Liver (tissue), 9 donors: ENCODE results near the gene COX4I1. TPM values are rescaled to one million over a fixed set of nuclear protein-coding genes. Genes with fewer than 3 reads are reported as not detected.

Experiments
- DNase-seq: peaks from one replicate; pipeline ENCODE4 v3.0.0-alpha.2; 2017; ENCODE audit warnings: low spot score
- H3K27ac ChIP-seq, 2 donors: one replicate each; pipeline ENCODE4 v1.7.0; 2013; ENCODE audit warnings: inconsistent platforms in 2 of 2, low read length in 2 of 2, control low read depth in 1 of 2, low read depth in 1 of 2, mild to moderate bottlenecking in 1 of 2
- H3K27me3 ChIP-seq, 4 donors: one replicate each; pipeline versions ENCODE4 v1.6.1 to v1.7.0; 2013; ENCODE audit warnings: low read length in 3 of 4, inconsistent platforms in 1 of 4, mild to moderate bottlenecking in 1 of 4, moderate library complexity in 1 of 4; ENCODE audit not compliant: control insufficient read depth in 4 of 4, insufficient read depth in 4 of 4
- H3K36me3 ChIP-seq, 4 donors: one replicate each; pipeline versions ENCODE4 v1.6.1 to v1.7.0; 2013; ENCODE audit warnings: low read length in 3 of 4, mild to moderate bottlenecking in 3 of 4, low read depth in 1 of 4, moderate library complexity in 1 of 4; ENCODE audit not compliant: control insufficient read depth in 4 of 4, insufficient read depth in 3 of 4
- H3K4me1 ChIP-seq, 4 donors: one replicate each; pipeline versions ENCODE4 v1.6.1 to v1.7.0; 2013; ENCODE audit warnings: low read length in 3 of 4, mild to moderate bottlenecking in 3 of 4, moderate library complexity in 1 of 4; ENCODE audit not compliant: control insufficient read depth in 4 of 4, insufficient read depth in 4 of 4
- H3K4me3 ChIP-seq, 3 donors: one replicate each; pipeline versions ENCODE4 v1.6.1 to v1.7.0; 2013; ENCODE audit warnings: low read length in 3 of 3, control low read depth in 1 of 3, low read depth in 1 of 3, mild to moderate bottlenecking in 1 of 3
- H3K9ac ChIP-seq, 2 donors: one replicate each; pipeline ENCODE4 v1.7.0; 2013; ENCODE audit warnings: low read length in 2 of 2, mild to moderate bottlenecking in 2 of 2, moderate library complexity in 2 of 2, control low read depth in 1 of 2, low read depth in 1 of 2
- H3K9me3 ChIP-seq, 4 donors: one replicate each; pipeline versions ENCODE4 v1.6.1 to v1.7.0; 2013; ENCODE audit warnings: low read length in 3 of 4; ENCODE audit not compliant: control insufficient read depth in 4 of 4
- ATF3 ChIP-seq: IDR thresholded peaks from 2 replicates; pipeline ENCODE4 v1.6.1; 2016; ENCODE audit warnings: antibody characterized with exemption
- CTCF ChIP-seq: fragments of 150-350 bp; IDR thresholded peaks from 2 replicates; pipeline ENCODE4 v1.5.1; 2017; ENCODE audit warnings: improper control_type of control experiment, low read depth, low read length; ENCODE audit not compliant: missing input control
- EGR1 ChIP-seq, 2 donors: IDR thresholded peaks; 2 replicates each; pipeline ENCODE4 v1.6.1; 2016 to 2018; ENCODE audit warnings: antibody characterized with exemption in 2 of 2, low read depth in 2 of 2
- FOXA1 ChIP-seq: IDR thresholded peaks from 2 replicates; pipeline ENCODE4 v1.6.1; 2016; ENCODE audit warnings: antibody characterized with exemption
- FOXA2 ChIP-seq: IDR thresholded peaks from 2 replicates; pipeline ENCODE4 v1.6.1; 2016; ENCODE audit warnings: antibody characterized with exemption
- GABPA ChIP-seq, 2 donors: IDR thresholded peaks in 1 of 2; conservative IDR thresholded peaks in 1 of 2; 2 replicates each; pipeline ENCODE4 v1.6.1; 2016; ENCODE audit warnings: antibody characterized with exemption in 2 of 2, mild to moderate bottlenecking in 1 of 2, moderate library complexity in 1 of 2
- HNF4A ChIP-seq, 2 donors: conservative IDR thresholded peaks; 2 replicates each; pipeline ENCODE4 v1.6.1; 2016; ENCODE audit warnings: antibody characterized with exemption in 2 of 2, mild to moderate bottlenecking in 2 of 2
- HNF4G ChIP-seq: IDR thresholded peaks from 2 replicates; pipeline ENCODE4 v1.6.1; 2016; ENCODE audit warnings: antibody characterized with exemption
- JUND ChIP-seq, 2 donors: IDR thresholded peaks; 2 replicates each; pipeline ENCODE4 v1.6.1; 2016; ENCODE audit warnings: antibody characterized with exemption in 2 of 2
- MAX ChIP-seq: IDR thresholded peaks from 2 replicates; pipeline ENCODE4 v1.6.1; 2016; ENCODE audit warnings: antibody characterized with exemption
- NR2F2 ChIP-seq: IDR thresholded peaks from 2 replicates; pipeline ENCODE4 v1.6.1; 2016; ENCODE audit warnings: antibody characterized with exemption
- RAD21 ChIP-seq, 2 donors: IDR thresholded peaks; 2 replicates each; pipeline ENCODE4 v1.6.1; 2016; ENCODE audit warnings: antibody characterized with exemption in 2 of 2, mild to moderate bottlenecking in 2 of 2
- RXRA ChIP-seq, 2 donors: IDR thresholded peaks; 2 replicates each; pipeline ENCODE4 v1.6.1; 2017 to 2018; ENCODE audit warnings: antibody characterized with exemption in 2 of 2, mild to moderate bottlenecking in 1 of 2
- SP1 ChIP-seq: IDR thresholded peaks from 2 replicates; pipeline ENCODE4 v1.6.1; 2018; ENCODE audit warnings: antibody characterized with exemption, mild to moderate bottlenecking
- TAF1 ChIP-seq: conservative IDR thresholded peaks from 2 replicates; pipeline ENCODE4 v1.6.1; 2016; ENCODE audit warnings: antibody characterized with exemption, mild to moderate bottlenecking
- YY1 ChIP-seq: IDR thresholded peaks from 2 replicates; pipeline ENCODE4 v1.6.1; 2016; ENCODE audit warnings: antibody characterized with exemption, mild to moderate bottlenecking
- WGBS: extraction: QIAGEN DNeasy Blood & Tissue Kit; methylation state at CpG from one replicate; pipeline ENCODE4 v1.1.7; 2013; 5-methylcytosine and 5-hydroxymethylcytosine counted together
- polyA plus RNA-seq, 2 donors: library from polyadenylated mRNA; stranded (reverse) in 1 of 2; unstranded in 1 of 2; fragments of 200-250 nt in 1 of 2; fragments of >200 nt in 1 of 2; fragmentation: Nextera tagmentation in 1 of 2; extraction: Ambion mirVana in 1 of 2; gene quantifications; one replicate each; pipeline versions ENCODE4 v1.2.1 to v1.2.3, GENCODE V29; 2013 to 2015
- total RNA-seq, 2 donors: library from RNA; depleted of rRNA; stranded (reverse); fragments of >200 nt; gene quantifications; one replicate each; pipeline ENCODE4 v1.2.3, GENCODE V29; 2014
- TF ChIP-seq, protein P1 (sequence below): IDR thresholded peaks from 2 replicates; pipeline ENCODE4 v1.6.1; 2016; ENCODE audit warnings: antibody characterized with exemption
- TF ChIP-seq, protein P2 (sequence below): IDR thresholded peaks from 2 replicates; pipeline ENCODE4 v1.6.1; 2016; ENCODE audit warnings: antibody characterized with exemption, mild to moderate bottlenecking
- donor health status: healthy.
- donor health status: healthy.
- donor health status: healthy.
- donor health status: healthy.
- donor health status: healthy.

COX4I1 gene
- total and polyA plus RNA-seq, 4 donors, result 186 to 576 (median 331) TPM

DNA sequence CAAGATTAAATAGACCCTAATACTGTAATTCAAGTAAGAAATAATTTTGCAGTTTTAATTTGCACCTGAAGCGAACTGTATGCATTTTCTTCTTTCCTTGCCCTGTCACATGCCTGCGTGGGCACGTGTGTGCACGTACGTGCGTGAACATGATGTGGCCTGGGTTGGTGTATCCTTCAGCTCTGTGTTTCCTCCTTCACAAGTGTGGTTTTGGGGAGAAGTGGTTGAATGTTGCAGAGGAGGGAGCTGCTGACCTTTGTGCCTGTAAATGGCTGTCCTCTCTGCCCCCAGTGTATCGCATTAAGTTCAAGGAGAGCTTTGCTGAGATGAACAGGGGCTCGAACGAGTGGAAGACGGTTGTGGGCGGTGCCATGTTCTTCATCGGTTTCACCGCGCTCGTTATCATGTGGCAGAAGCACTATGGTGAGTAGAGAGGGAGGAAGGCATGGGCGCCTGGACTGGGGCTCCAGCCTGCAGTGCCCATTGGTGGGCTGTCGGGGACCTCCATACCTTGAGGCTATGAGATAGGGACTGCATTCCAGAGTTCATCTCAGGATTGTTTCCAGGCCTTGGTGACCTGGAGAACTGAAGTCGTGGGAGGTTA, 6.0 kb downstream of the COX4I1 start:
- H3K36me3 ChIP-seq, result peaks cover 5 to 55% (median 44%) of the 10 kb centered on the region in 4 donors
- no peak overlapping the region for H3K9ac ChIP-seq
- peaks cover 2 to 9% (median 4%) of the 10 kb centered on the region in 4 donors for H3K4me1 ChIP-seq
- H3K4me3 ChIP-seq, result no peak overlapping the region
- TF ChIP-seq EGR1 (IDR thresholded peaks at IDR 0.05; ENCODE audit: low read depth in 2 of 2) (no peak), JUND (IDR thresholded peaks at IDR 0.05) (no peak), RAD21 (IDR thresholded peaks at IDR 0.05) (no peak), NR2F2 (no peak), GABPA (IDR thresholded peaks at IDR 0.05 in 1 of 2, conservative IDR thresholded peaks at IDR 0.05 in 1 of 2) (no peak), SP1 (no peak), TAF1 (no peak), RXRA (IDR thresholded peaks at IDR 0.05) (no peak), ATF3 (no peak), HNF4G (no peak), MAX (no peak), FOXA2 (no peak), YY1 (no peak), FOXA1 (no peak), HNF4A (conservative IDR thresholded peaks at IDR 0.05) (no peak), CTCF (no peak)
- TF ChIP-seq, protein P1, sequence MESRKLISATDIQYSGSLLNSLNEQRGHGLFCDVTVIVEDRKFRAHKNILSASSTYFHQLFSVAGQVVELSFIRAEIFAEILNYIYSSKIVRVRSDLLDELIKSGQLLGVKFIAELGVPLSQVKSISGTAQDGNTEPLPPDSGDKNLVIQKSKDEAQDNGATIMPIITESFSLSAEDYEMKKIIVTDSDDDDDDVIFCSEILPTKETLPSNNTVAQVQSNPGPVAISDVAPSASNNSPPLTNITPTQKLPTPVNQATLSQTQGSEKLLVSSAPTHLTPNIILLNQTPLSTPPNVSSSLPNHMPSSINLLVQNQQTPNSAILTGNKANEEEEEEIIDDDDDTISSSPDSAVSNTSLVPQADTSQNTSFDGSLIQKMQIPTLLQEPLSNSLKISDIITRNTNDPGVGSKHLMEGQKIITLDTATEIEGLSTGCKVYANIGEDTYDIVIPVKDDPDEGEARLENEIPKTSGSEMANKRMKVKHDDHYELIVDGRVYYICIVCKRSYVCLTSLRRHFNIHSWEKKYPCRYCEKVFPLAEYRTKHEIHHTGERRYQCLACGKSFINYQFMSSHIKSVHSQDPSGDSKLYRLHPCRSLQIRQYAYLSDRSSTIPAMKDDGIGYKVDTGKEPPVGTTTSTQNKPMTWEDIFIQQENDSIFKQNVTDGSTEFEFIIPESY, result no peak
- TF ChIP-seq, protein P2, sequence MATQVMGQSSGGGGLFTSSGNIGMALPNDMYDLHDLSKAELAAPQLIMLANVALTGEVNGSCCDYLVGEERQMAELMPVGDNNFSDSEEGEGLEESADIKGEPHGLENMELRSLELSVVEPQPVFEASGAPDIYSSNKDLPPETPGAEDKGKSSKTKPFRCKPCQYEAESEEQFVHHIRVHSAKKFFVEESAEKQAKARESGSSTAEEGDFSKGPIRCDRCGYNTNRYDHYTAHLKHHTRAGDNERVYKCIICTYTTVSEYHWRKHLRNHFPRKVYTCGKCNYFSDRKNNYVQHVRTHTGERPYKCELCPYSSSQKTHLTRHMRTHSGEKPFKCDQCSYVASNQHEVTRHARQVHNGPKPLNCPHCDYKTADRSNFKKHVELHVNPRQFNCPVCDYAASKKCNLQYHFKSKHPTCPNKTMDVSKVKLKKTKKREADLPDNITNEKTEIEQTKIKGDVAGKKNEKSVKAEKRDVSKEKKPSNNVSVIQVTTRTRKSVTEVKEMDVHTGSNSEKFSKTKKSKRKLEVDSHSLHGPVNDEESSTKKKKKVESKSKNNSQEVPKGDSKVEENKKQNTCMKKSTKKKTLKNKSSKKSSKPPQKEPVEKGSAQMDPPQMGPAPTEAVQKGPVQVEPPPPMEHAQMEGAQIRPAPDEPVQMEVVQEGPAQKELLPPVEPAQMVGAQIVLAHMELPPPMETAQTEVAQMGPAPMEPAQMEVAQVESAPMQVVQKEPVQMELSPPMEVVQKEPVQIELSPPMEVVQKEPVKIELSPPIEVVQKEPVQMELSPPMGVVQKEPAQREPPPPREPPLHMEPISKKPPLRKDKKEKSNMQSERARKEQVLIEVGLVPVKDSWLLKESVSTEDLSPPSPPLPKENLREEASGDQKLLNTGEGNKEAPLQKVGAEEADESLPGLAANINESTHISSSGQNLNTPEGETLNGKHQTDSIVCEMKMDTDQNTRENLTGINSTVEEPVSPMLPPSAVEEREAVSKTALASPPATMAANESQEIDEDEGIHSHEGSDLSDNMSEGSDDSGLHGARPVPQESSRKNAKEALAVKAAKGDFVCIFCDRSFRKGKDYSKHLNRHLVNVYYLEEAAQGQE, result no peak
- H3K9me3 ChIP-seq, result no peaks in the 10 kb centered on the region
- WGBS, result 84% methylated on average over 18 of the region's 18 CpGs
- no peaks in the 10 kb centered on the region for H3K27me3 ChIP-seq
- no peak for DNase-seq
- H3K27ac ChIP-seq, result no peak overlapping the region
